Muscle of leg (tissue), 11 donors: ENCODE results near the gene CDK6. TPM values are rescaled to one million over a fixed set of nuclear protein-coding genes. Genes with fewer than 3 reads are reported as not detected.

Source experiments
- DNase-seq: peaks from one replicate; pipeline ENCODE4 v3.0.0; 2013
- H3K27ac ChIP-seq: one replicate; pipeline ENCODE4 v1.5.1; 2013; ENCODE audit warnings: mild to moderate bottlenecking, low read length, control low read depth
- H3K27me3 ChIP-seq: one replicate; pipeline ENCODE4 v1.6.1; 2013; ENCODE audit warnings: low read length; ENCODE audit not compliant: control insufficient read depth, insufficient read depth
- H3K36me3 ChIP-seq: one replicate; pipeline ENCODE4 v1.6.1; 2013; ENCODE audit warnings: low read length; ENCODE audit not compliant: control insufficient read depth, insufficient read depth
- H3K4me1 ChIP-seq: one replicate; pipeline ENCODE4 v1.6.1; 2013; ENCODE audit warnings: low read length; ENCODE audit not compliant: control insufficient read depth, insufficient read depth
- H3K4me3 ChIP-seq: one replicate; pipeline ENCODE4 v1.5.1; 2013; ENCODE audit warnings: low read length, control low read depth
- H3K9me3 ChIP-seq: replicated peaks from 2 replicates; pipeline ENCODE4 v1.6.1; 2013; ENCODE audit warnings: low read depth, low read length; ENCODE audit not compliant: control insufficient read depth
- WGBS: methylation state at CpG from one replicate; pipeline ENCODE4 v1.1.5; 2013; ENCODE audit warnings: missing lambda C conversion rate; ENCODE audit not compliant: insufficient coverage; 5-methylcytosine and 5-hydroxymethylcytosine counted together
- polyA plus RNA-seq, 8 donors: library from polyadenylated mRNA; unstranded; fragments of 120-200 nt; gene quantifications; one replicate each; pipeline versions ENCODE4 v1.2.1 to v1.2.3, GENCODE V29; 2013; ENCODE audit warnings: inconsistent platforms in 1 of 8, low replicate concordance in 1 of 8; ENCODE audit not compliant: insufficient read length in 8 of 8, insufficient read depth in 1 of 8
- total RNA-seq: library from RNA; stranded (reverse); fragments of 120-200 nt; gene quantifications from one replicate; pipeline ENCODE4 v1.2.4, GENCODE V29; 2013

Gene CDK6
- total and polyA plus RNA-seq, 9 donors, result 36.4 to 77.0 (median 54.0) TPM

DNA sequence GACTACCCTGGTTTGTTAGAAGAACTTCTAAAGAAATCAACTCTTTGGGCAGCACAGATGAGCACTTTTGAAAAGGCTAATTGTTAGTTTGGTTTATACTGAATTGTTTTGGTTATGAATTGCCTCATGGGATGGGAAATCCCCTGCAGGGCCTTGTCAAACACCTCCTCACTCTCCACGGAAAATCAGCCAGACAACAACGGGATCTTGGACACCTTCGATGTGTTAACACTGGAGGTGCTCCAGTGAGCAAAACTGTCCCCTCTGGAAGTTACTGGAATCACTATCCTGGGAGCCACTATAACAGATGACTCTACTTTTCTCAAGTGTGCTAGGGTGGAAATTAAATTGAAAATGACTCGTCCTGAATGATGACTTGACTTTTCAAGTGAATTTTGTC is 38.7 kb downstream of the CDK6 start:
- no peaks in the 10 kb centered on the region for H3K9me3 ChIP-seq
- no peak overlapping the region for H3K27ac ChIP-seq
- no peaks in the 10 kb centered on the region for H3K27me3 ChIP-seq
- H3K4me3 ChIP-seq, result no peak overlapping the region
- peaks cover 2% of the 10 kb centered on the region for H3K36me3 ChIP-seq
- no CpG with 5 or more reads among the region's 4 CpGs for WGBS
- no peak for DNase-seq
- H3K4me1 ChIP-seq, result peaks cover 4% of the 10 kb centered on the region

DNA sequence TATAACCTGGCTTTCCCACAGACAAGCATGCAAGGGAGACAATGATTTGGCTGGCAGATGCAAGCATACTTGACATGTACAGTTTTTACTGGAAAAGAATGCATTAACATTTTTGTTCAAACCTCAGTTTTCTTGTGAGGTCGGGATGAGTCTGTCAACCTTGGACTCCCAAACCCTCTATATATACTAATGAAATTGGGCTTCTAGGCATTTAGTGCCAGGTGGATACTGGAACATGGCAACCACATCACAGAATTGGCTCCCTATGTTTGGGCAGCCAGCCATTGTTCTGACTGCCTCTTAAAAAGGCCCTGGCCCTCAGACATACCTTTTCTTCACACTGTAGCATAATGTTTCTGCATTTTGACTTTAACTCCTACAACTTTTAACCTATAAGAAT is 39.1 kb downstream of the CDK6 start:
- H3K9me3 ChIP-seq, result no peaks in the 10 kb centered on the region
- H3K27me3 ChIP-seq, result no peaks in the 10 kb centered on the region
- peaks cover 2% of the 10 kb centered on the region for H3K36me3 ChIP-seq
- DNase-seq, result no peak
- no peak overlapping the region for H3K4me3 ChIP-seq
- WGBS, result no CpG with 5 or more reads among the region's 1 CpG
- peaks cover 4% of the 10 kb centered on the region for H3K4me1 ChIP-seq
- H3K27ac ChIP-seq, result no peak overlapping the region

DNA sequence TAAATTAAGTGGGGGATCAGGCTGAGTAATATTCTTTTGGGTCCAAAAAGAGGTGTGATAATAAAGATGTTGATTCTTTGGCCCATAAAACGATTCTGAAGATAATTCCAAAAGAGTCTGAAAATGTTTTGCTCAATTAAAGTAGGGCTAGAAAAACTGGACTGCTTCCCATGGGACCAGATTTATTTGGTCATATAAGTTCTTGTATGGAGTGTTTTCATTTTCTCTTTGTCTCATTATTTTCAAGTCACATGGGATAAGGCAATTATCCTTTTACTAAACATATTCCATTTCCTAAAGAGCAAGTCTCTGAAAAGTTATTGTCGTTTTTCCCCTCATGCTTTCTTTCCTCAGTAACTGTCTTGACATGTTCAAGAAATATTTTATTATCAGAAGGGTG is 41.5 kb downstream of the CDK6 start:
- Histone ChIP-seq H3K4me3 (no peak overlapping the region), H3K36me3 (peaks cover under 1% of the 10 kb centered on the region), H3K4me1 (peaks cover 4% of the 10 kb centered on the region), H3K27ac (peak overlapping the region; percentile 59), H3K9me3 (no peaks in the 10 kb centered on the region), H3K27me3 (no peaks in the 10 kb centered on the region)
- 20% methylated on average over 1 of the region's 2 CpGs for WGBS
- DNase-seq, result peak; percentile 54

DNA sequence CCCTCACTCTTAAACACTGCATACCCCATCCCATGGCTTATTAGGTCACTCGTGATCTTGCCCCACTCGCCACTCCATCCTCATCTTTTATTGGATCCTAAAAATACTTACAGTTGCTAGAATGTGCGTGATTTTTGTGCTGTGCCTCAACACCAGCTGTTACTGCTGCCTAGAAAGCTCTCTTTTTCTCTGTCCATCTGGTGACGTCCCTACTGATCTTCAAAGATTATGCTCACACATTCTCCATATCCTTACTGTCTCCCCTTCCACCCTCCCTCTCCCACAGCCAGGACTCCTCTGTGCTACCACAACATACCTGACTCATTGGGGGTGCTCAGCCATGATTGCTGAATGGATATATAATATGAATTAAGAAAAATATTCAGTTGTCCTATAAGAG is 42.0 kb downstream of the CDK6 start:
- Histone ChIP-seq H3K4me3 (no peak overlapping the region), H3K36me3 (no peaks in the 10 kb centered on the region), H3K27ac (peak overlapping the region; percentile 59), H3K27me3 (no peaks in the 10 kb centered on the region), H3K4me1 (peaks cover 4% of the 10 kb centered on the region), H3K9me3 (no peaks in the 10 kb centered on the region)
- no peak for DNase-seq
- WGBS, result 85% methylated on average over 3 of the region's 4 CpGs

DNA sequence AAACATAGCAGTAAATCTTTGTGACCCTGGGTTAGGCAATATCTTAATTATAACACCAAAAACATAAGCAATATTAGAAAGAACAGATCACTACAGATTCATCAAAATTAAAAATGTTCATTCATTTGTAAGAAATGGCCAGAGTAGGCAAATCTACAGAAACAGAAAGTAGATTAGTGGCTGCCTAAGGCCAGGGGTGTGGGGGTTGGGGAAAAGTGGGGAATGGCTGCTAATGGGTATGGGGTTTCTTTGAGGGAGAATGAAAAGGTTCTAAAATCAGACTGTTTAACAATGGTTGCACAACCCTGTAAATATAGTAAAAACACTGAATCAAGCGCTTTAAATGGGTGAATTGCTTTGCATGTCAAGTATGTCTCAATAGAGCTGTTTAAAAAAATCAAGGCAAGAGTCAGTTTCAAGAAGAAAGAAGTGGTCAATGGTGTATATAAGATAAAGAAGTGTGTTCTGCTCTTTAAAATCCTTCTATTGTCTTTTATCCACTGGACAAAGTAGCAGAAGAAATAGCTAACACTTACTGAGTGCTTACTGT is 42.6 kb downstream of the CDK6 start:
- Histone ChIP-seq H3K4me3 (no peak overlapping the region), H3K27me3 (no peaks in the 10 kb centered on the region), H3K36me3 (no peaks in the 10 kb centered on the region), H3K4me1 (peaks cover 4% of the 10 kb centered on the region), H3K9me3 (peaks cover 2% of the 10 kb centered on the region), H3K27ac (no peak overlapping the region)
- no CpG with 5 or more reads among the region's 1 CpG for WGBS
- DNase-seq, result no peak

DNA sequence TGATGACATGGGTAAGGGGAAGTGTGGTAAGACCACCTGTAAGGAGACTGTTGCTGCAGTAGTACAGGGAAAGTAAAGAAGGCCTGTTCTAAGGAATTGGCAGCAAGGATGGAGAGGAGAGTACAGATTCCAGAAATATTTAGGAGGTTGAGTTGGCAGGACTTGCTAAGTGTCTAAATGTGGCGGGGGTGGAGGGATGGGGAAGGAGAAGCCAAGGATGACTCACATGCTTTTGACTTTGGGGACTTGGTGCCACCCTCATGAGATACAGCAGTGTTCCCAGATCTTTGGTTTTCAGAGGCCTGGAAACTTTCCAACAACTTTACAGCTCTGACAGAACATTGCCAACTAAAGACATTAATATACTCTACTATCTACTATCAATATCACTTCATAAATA is 45.4 kb downstream of the CDK6 start:
- Histone ChIP-seq H3K27me3 (no peaks in the 10 kb centered on the region), H3K9me3 (peaks cover 4% of the 10 kb centered on the region), H3K36me3 (no peaks in the 10 kb centered on the region), H3K4me1 (peaks cover 4% of the 10 kb centered on the region), H3K4me3 (no peak overlapping the region), H3K27ac (no peak overlapping the region)
- no peak for DNase-seq
- no CpG with 5 or more reads among the region's 1 CpG for WGBS

DNA sequence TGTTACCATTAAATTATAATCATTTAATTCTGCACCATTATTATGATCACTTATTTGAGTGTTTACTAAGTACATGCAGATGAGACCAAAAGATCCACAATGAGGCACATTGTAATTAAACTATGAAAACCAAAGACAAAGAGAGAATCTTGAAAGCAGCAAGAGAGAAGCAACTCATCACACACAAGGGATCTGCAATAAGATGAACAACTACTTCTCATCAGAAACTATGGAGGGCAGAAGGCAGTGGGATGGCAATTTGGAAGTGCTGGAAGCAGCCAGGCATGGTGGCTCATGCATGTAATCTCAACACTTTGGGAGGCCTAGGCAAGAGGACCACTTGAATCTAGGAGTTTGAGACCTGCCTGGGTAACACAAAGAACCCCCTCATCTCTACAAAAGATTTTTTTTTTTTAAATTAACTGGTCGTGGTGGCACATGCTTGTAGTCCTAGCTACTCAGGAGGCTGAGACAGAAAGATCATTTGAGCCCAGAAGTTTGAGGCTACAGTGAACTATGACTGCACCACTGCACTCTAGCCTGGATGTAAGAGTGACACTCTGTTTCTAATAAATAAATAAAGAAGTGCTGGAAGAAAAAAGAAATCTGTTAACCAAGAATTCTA is 47.7 kb downstream of the CDK6 start:
- no peaks in the 10 kb centered on the region for H3K27me3 ChIP-seq
- peaks cover 2% of the 10 kb centered on the region for H3K4me1 ChIP-seq
- H3K36me3 ChIP-seq, result no peaks in the 10 kb centered on the region
- peaks cover 4% of the 10 kb centered on the region for H3K9me3 ChIP-seq
- H3K4me3 ChIP-seq, result no peak overlapping the region
- no peak overlapping the region for H3K27ac ChIP-seq
- WGBS, result no CpG with 5 or more reads among the region's 1 CpG
- DNase-seq, result no peak

DNA sequence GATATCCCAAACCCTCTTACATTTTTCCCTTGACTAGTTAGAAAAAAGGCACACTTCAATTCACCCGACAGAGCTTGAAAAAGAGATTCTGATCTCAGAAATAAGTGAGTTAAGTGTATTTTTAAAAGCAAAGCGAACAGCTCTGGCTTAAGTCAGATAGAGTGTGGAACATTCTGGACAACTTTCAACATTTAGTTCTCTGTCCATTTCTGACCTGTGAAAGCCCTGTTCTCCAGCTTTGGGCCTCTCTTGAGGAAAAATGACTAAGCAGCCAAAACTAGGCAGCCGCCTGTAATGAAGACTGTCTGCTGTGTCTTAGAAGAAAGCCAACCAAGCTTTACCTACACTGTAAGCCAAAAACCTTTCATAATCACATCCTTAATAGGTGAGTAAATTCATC is 50.5 kb downstream of the CDK6 start:
- Histone ChIP-seq H3K4me1 (peaks cover 6% of the 10 kb centered on the region), H3K9me3 (peaks cover 4% of the 10 kb centered on the region), H3K27me3 (no peaks in the 10 kb centered on the region), H3K36me3 (no peaks in the 10 kb centered on the region), H3K4me3 (no peak overlapping the region), H3K27ac (peak overlapping the region; percentile 52)
- DNase-seq, result peak; percentile 94
- no CpG with 5 or more reads among the region's 3 CpGs for WGBS

DNA sequence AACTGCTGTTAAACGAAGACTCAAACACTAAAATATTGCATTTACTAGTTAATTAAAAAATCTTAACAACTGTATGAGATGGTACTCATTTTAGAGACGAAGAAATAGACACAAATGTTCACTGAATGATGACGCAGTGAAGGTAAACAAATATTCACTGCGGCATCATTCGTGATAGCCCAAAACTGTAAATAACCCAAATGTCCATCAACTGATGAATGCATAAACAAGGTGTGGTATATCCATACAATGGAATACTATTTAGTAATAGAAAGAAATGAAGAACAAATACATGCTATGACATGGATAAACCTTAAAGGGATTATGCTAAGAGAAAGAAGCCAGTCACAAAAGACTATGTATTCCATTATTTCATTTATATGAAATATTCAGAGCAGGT is 51.4 kb downstream of the CDK6 start:
- Histone ChIP-seq H3K36me3 (no peaks in the 10 kb centered on the region), H3K4me3 (no peak overlapping the region), H3K27ac (no peak overlapping the region), H3K4me1 (peaks cover 6% of the 10 kb centered on the region), H3K27me3 (no peaks in the 10 kb centered on the region), H3K9me3 (peaks cover 4% of the 10 kb centered on the region)
- DNase-seq, result no peak
- no CpG with 5 or more reads among the region's 5 CpGs for WGBS

DNA sequence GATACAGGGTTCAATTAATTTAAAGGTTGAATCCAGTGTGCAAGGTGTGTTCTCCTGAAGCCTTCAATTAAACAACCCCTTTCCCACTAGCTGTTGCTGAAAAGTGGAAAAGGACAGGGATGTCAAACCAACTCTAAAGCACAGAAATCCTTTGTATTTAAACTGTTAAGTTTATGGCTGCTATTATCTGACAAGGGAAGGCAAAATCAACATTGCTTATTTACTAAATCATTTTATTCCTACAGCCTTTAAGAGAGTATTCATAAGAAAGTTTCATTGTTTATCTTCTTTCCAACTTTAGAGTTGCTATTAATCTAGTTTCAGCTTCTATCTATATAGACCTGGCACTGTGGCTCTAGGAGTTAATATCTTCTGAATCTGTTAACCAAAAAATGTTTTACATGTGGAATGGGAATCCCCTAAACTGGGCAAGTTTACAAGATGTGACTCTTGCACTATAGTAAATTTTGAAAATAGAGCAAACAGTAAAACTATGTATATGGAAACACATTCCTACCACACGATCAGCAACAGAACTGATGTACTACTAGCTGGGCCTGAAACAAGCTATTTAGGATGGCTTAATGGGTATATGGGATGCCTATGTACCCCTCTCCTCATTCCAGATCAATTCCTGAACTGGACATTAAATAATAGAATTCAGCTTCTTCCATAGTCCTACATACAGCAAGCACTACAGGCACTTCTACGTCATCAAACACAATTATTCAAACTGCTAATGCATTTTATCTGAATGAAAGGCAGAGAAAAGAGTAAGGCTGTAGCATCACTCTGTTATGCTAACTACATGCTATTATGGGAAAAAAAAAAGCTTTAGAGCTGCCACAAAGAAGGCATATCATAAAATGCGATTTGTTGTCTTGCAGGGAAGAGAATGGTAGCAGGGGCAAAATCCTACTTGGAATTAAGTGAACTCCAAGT is 52.8 kb downstream of the CDK6 start:
- Histone ChIP-seq H3K36me3 (no peaks in the 10 kb centered on the region), H3K27me3 (no peaks in the 10 kb centered on the region), H3K4me1 (peaks cover 8% of the 10 kb centered on the region), H3K9me3 (peaks cover under 1% of the 10 kb centered on the region), H3K4me3 (no peak overlapping the region), H3K27ac (no peak overlapping the region)
- peak; percentile 54 for DNase-seq
- no CpG with 5 or more reads among the region's 3 CpGs for WGBS
